HG02759 (cell line): Measurements from ENCODE around the gene RAPGEF4.

Experiments used
- ATAC-seq: cut with Tn5 transposase; IDR thresholded peaks from one replicate; pipeline ENCODE4 v1.9.1; 2021; ENCODE audit warnings: mild to moderate bottlenecking, moderate library complexity; ENCODE audit not compliant: unreplicated experiment

RAPGEF4 gene

DNA sequence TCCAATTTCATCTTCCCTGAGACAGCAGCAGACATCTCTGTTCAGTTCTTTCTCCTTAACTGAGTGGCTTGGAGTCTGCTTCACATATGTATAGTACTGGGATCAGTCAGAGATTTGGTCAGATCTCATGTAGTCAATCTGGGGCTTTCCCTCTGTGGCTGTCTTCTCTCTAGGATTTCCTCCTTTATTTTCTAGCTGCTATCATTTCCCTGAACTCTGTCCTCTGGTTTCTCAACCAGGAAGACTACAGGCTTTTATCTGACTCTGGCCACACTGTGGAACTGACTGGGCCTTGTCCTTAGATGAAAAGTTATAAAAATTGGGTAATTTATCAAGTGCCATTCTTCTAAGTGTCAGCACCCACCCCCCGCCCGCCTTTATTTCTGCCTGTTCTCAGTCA is 121.0 kb downstream of the RAPGEF4 start:
- no peak for ATAC-seq

DNA sequence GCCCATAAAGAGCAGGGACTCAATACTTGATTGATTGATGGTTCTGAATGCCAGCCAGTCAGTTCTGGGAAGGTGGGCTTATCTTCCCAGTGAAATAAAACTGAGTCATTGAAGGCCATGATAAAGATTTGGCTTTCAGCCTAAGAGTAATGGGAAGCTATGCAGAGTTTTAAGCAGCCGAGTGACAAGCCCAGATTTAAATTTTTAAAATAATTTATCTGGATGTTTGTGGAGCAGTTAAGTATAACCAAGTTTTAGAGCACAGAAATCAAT is 122.8 kb downstream of the RAPGEF4 start:
- no peak for ATAC-seq

DNA sequence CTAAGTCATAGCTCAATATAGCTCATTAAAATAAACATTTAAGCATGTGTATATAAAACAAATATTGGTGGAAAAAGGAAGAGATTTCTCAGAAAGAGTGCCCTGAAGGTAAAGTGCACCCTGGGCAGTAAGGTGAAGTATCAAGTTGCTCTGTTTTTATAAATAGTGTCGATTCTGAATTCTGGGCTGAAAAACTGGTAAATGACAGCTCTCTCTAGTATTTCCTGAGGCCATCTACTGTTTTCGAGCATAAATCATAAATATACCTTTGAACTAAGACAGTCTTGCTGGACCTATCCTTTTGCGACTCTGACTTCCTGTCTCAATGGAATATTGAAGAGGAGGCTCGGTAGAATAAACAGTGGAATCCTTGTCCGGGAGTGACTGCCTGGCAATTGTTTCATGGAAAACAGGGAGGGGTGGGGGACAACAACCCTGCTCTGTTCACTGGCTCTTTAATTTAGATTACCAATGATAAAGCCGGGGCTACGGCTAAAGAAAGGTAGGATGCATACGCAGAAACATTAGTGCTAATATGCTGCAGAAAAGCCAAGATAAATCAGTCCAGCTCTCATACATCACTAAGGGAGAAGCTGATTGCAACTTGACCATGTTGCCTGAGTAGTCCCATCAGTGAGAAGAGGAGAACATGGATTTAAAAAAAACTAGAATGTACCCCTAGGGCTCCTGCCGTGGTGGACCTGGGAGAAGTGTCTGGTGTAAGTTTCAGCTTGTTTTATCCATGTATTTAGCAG is 124.1 kb downstream of the RAPGEF4 start:
- ATAC-seq, result no peak

DNA sequence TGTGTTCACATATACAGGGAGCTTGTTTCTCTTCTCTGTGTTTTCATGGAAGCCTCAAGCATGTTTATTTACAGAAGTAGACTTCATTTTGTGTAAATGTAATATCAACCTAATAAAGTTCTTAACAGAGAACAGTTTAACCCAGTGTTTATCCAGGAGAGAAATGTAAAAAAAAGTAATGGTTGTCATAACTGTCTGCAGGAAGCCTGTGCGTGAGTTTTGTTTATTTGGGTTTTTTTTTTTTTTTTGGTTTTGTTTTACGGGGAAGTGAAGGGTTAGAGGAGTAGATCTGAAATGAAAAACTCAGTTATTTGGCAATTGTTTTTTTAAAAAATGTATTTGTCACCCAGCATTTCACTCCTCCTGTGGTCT is 124.7 kb downstream of the RAPGEF4 start:
- no peak for ATAC-seq

DNA sequence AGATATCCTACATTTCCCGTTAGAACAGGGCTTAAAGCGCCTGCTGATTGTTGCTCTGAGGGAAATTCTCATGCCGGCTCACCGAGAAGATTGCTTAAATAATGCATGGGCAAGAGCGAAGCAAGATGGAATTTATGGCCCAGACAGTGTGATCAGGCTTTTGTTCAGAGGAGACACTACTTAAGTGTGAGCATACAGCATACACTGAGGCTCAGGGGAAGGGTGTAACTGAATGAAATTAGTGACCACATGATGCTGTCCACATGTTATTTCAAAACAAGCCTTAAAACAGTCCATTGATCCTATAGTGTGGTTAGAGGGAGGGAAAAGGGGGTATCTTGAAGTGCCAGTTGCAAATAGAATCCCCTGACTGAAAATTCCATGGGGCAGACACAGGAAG is 125.5 kb downstream of the RAPGEF4 start:
- ATAC-seq, result no peak

DNA sequence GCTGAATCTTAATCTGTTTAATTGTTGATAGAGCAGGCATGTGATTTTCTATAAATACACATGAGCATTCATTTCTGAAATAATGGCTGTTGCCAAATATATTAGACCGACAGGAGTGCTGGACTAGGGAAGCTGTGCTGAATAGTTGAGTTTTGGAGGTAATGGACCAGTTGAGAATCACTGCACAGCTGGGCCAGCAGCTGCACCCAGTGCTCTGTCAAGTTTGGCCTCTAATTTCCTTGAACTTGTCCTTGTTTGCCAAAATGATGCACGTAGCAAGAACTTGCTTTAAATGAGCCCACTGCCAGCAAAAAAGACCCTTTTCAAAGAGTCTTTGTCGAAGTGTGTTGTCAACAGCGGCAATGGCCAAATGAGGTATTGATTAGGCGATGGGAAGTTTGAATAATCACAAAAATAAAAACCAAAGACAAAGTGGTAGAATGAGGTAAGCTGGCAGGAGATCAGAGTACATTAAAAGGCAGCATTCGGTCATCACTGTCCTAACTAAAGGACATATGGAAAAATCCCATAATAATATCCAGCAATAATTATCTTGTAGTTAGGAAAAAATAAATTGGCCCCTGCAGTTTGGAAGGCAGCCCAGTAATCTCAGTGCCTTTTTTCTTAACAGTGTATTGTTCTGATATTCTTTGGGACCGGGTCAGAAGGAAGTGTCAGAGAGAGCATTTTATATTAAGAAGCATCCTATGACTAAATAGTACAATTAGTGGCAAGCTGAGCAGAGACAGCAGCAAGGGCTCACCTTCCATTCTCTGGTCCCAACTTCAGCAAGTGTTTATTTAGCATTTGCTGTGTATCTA is 126.2 kb downstream of the RAPGEF4 start:
- ATAC-seq, result no peak

DNA sequence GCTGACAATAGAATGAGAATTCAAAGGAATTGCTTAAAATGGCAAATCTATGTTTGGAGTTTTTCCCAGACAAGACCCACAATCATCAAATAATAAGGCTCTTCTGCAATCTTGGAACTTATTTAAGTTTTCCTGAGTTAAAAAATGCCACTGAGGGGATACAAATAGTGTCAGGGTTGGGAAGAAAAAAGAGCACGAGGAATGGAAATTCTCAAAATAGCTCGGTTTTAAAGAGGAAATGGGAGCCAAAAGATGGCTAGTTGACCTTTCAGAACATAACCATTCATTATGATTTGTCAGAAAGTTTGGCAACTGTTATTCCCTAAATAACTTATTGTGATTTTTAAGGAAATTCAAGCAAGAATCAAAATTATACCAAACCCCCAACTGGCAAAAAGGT is 127.7 kb downstream of the RAPGEF4 start:
- ATAC-seq, result no peak

DNA sequence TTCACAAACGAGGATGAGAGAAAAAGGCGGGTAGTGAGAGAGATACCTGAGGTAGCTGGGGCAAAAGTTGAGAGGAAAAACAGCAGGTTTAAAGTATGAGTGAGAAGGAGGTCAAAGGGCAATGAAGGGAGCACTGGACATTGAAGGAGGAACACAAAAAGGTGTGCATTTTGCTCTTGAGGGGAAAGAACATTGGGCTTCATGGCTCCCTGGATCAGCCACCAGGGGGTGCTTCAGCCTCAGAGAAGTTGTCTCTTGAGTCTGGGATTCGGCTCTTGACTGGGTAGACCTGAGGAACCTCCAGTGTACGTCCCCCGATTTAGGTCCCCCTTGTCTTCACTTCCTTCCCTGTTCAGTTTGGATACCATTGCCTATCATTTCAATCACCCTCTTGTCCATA is 128.5 kb downstream of the RAPGEF4 start:
- no peak for ATAC-seq

DNA sequence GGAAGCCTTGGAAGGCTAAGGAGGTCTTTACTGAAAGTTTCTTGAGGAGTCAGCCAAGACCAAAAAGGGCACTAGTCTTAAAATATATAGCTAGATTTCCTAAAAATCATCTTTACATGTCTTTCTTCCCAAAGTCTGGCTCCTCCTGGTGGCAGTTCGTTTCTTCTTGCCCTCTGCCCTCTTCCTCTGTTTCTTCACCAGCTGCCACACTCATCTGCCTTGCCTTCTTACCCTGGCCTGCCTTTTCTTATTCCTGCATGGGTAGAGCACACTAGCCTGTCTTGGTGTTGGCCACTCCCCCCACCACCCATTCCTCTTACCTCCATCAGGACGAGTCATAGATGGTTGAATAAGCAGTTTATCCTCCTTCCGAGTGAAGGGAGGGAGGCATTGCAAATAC is 129.8 kb downstream of the RAPGEF4 start:
- ATAC-seq, result no peak

DNA sequence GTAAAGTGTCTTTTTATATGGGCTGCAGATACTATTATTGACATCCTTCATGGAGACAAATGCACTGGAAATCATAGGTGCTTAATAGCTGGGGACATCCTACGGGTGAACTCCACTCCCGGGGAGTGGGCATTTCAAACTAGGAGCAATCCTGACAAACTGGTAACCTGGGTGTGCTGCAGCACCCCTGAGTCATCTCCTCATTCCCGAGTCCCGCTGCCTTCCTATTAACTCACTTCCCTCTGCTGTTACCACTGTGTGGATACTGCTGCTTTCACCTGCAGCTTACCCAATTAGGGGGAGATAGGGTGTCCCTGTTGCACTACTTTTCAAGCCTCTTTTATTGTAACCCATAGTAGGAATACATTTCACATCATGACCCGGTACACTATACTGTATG is 134.2 kb downstream of the RAPGEF4 start:
- ATAC-seq, result no peak

DNA sequence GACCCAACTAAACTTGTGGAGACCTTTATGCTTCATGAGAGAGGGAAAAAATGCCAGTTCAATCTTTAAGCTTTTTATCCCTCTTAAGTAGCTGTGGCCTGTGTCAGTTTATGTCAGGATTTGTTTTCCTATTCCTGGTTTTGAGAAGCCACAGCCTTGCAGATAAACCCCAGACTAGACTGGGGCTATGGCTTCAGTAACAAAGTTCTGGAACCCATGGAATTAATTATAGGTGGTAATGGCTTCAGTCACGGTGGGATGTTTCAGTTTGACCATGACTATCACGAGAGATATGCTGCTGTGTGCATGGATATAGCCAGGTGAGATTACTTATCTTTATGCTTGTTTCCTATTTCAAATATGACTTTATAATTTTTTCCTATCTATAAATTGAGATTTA is 134.8 kb downstream of the RAPGEF4 start:
- ATAC-seq, result no peak

DNA sequence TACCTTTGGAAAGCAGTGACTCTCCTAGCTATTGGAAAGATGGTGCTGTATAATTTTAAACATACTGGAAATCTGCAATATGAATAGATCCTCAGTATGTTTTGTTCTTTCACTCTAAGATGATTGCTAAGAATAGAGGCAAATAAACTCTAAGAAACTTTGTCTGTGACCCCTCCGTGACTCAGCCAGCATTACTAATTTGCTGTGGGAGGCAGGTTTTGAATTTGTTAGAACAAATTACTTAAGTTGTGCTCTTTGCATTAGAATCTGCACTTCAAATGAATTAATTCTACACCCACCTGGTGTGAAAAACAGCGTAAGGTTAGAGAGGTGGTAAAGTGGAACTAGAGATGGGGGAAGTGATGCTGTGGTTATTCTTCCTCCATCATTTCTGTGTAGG is 142.2 kb downstream of the RAPGEF4 start:
- no peak for ATAC-seq

DNA sequence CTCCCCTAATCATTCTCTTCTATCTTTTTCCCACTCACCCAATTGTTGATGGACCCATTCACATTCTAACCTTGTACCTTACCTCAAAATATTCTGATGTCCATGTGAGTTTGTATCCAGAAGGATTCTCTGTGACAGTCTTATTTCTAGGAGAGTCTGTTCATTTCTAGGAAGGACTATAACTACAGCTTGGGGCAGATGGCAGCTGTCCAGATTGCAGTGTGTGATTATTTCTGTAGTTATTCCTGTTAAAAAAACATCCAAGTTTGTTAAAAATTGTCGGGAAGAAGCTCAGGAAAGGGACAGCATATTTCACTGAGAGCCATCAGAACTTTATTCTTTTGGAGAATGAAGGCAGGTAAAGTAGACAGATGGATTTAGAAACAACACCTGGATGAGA is 142.6 kb downstream of the RAPGEF4 start:
- ATAC-seq, result no peak

DNA sequence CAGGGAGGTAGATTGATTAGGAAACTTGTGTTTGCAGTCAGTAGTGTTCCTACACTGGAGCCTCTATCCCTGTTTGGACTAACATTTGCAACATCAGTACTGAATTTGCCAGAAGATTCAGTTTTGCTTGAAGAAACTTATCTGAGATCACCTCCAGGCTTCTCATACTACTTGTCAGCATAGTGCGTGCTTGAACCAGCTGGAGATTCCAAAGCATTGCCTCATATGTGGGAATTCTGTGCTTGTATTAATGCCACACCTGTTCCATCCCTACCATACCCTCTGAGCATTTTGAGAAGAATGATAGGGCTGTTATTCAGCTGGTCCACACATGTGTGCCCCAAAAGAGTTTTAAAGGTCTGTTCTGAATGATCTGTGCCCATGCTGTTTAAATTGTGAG is 148.7 kb downstream of the RAPGEF4 start:
- ATAC-seq, result no peak

DNA sequence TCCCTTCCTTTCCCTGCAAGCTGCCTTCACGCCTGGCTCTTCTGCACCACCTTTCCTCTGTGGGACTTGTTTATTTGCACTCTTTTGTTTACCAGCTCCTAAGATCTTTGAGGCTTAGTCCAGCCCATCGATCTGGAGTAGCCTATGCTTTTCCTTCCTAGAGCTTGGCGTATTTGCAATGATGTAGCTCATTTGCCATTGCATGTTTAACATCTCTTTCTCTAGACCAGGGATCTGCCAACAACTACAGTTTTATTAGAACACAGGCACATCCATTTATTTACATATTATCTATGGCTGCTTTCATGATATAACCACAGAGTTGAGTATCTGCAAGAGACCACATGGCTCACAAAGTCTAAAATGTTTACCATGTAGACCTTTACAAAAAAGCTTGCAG is 150.4 kb downstream of the RAPGEF4 start:
- no peak for ATAC-seq

DNA sequence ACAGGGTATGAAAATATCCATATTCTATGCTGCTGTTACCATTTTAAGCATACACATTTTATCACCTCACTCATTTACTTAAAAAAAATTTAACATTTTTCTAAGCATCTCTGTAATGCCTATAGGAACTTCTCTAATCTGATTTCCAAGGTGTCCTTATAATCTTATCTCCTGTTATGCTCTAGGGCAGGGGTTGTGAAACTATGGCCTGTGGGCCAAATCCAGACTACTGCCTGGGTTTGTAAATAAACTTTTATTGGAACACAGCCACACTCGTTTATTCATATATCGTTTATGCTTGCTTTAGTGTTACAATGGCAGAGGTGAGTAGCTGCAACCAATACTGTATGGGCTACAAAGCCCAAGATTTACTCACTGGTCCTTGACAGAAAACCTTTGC is 151.6 kb downstream of the RAPGEF4 start:
- no peak for ATAC-seq

DNA sequence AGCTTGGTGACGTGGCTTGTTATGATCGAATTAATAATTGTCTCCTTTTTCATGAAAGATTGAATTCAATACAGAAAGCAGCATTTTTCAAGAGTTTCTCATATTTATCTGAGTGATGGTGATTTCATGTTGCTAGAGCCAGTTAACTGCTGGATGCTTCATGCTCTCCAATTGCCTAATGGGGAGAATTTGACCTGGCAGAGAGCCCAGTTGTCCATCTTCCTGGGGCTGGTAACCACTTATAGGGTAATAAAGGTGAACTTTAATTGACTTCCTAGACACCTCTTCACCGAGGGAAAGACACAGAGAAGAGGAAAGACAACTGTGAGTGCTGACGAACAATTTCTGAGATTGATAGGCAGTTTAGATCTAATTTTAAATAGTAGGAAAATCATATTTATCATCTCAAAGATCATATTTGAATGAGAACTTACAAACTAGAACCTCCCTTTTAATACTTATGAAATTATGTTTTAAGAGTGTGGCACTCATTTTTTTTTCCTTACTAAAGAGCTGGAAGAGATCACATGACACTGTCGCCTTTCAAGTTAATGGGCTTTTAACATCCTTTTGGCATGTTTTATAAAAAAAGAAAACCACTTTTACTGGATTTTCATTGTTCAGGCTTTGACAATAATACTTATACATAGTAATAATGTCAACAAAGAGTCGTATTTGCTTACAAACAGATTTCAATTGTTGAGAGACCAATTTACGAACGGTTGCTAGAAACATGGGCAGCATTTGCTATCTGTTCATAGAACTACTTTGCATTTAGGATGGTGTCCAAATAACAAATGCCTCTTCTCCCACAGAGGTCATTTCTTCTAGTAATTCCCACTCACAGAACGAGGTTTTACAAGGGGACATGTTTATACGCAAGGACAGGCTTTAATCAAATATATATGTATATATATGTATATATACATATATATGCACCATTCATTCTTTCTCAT is 153.3 kb downstream of the RAPGEF4 start:
- no peak for ATAC-seq

DNA sequence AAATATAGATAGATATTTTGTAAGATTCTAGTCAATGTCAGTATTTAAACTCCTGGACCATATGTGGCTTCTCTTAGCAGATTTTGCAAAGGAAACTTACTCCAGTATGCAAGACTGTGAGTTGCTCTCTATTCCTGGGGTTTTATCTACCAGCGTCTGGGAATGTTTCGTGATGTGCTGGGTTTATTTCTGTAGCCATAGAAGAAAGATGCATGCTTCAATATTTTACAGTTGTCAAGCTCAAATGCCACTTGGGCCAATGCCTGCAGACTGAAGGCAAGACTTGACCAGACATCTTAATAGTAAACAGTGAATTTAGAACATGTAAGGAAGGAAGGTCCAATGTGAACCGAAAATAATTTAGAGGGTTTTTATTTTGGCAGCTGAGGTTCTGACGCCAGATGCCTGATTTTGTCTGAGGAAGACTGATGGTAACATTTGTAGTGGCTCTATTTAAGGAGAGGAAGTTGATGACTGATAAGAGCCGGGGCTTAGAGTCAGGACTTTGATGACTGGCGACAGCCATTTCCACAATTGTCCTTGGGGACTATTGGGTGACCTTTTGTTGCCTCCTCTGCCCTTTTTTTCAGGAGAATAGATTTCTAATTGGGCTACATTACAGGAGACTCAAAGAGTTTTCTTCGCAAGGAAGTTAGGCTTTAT is 154.3 kb downstream of the RAPGEF4 start:
- no peak for ATAC-seq

DNA sequence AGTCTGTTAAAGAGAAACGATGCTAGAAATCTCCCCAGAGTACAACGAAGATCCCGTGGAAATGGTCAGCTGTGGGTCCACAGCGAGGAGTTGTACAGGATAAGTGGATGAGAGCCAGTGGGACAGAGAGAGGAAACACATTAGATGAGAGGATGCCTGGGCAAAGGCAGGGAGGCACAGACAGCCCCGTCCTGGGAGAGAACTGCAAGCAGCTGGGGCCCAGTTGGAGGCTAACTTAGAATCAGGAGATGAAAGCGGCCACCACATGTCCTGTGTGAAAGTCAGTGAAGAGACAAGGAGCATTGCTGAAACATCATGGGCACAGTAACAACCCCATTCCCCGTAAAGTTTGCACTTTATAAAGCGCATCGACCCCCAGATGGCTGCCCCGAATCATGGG is 157.5 kb downstream of the RAPGEF4 start:
- ATAC-seq, result no peak

DNA sequence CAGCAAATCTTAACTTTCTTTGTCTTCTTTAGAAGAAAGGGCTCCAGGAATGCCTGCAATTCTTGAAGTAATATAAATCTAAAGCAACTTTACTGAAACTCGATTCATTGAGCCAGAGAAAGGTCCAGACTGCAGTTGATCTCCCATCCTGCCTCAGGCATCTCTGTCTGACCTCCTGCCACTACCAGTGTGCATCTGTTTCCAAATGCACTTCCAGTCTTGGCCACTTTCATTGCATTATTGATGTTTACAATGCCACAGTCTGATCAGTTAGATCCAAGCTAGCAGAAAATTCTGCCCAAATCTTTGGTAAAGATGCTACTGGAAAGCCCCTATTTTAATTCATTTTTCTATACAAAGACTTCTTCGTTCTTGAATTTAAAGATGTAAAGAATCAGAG is 158.0 kb downstream of the RAPGEF4 start:
- ATAC-seq, result no peak
